ENCODE measurements around the gene ZSCAN5B.

DNA sequence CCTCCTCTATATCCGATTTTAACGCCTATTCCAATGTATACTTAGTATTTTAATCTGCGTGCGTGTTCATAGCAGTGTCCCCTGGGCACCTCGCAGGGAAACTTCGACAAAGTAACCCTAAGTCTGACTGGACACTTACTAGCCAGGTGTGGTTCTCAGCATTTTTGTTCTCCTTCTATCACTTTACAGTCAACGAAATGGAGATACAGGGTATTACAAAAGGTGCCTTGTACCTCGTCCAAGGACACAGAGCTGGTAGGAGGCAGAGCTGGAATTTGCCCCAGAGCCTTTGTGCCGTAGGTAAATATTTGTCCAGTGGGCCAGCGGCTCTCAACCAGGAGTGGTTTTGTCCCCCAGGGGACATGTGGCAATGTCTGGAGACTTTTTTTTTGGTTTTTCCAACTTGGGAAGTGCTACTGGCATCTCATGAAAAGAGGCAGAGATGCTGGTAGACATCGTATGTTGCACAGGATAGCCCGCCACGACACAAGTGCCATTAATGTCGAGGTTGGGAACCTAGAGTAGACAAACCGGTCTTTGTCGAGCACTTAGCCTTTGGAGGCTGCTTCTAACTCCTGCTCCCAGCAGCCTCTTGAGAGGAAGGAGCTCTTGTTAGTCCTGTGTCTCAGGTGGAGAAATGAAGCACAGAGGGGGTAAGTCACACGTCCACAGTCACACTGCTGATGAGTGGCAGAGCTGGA, 55.3 kb downstream of the ZSCAN5B start:
- TF ChIP-seq POLR2A (IDR thresholded peaks at IDR 0.05): no peak
- TF ChIP-seq, protein P1, sequence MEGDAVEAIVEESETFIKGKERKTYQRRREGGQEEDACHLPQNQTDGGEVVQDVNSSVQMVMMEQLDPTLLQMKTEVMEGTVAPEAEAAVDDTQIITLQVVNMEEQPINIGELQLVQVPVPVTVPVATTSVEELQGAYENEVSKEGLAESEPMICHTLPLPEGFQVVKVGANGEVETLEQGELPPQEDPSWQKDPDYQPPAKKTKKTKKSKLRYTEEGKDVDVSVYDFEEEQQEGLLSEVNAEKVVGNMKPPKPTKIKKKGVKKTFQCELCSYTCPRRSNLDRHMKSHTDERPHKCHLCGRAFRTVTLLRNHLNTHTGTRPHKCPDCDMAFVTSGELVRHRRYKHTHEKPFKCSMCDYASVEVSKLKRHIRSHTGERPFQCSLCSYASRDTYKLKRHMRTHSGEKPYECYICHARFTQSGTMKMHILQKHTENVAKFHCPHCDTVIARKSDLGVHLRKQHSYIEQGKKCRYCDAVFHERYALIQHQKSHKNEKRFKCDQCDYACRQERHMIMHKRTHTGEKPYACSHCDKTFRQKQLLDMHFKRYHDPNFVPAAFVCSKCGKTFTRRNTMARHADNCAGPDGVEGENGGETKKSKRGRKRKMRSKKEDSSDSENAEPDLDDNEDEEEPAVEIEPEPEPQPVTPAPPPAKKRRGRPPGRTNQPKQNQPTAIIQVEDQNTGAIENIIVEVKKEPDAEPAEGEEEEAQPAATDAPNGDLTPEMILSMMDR (IDR thresholded peaks at IDR 0.05): no peak

Data from heart left ventricle (tissue), 13 donors.